GM19324 (cell line): ENCODE measurements around the gene ZMYND11.

Experiments
- ATAC-seq: cut with Tn5 transposase; IDR thresholded peaks from one replicate; pipeline ENCODE4 v1.9.1; 2021; ENCODE audit warnings: mild to moderate bottlenecking, moderate library complexity; ENCODE audit not compliant: unreplicated experiment, low FRiP score

The ZMYND11 gene

GRCh38 chr10:135132-135600, at the start of gene ZMYND11:
Gene ZMYND11 (plus strand): TSS chr10:135455. CDS start chr10:180013, 44,558 bp downstream.
- peak; percentile 64 for ATAC-seq

- ATAC-seq: no peak
Observed at GRCh38 chr10:86031-86430, 49.2 kb upstream of the ZMYND11 start.

- no peak for ATAC-seq
Observed at GRCh38 chr10:87177-88080, 47.8 kb upstream of the ZMYND11 start.

GRCh38 chr10:88253-88652, 47.0 kb upstream of the ZMYND11 start:
- no peak for ATAC-seq

GRCh38 chr10:89248-89647, 46.0 kb upstream of the ZMYND11 start:
- no peak for ATAC-seq

- ATAC-seq: no peak
Observed at GRCh38 chr10:90161-90560, 45.1 kb upstream of the ZMYND11 start.

GRCh38 chr10:91313-91712, 43.9 kb upstream of the ZMYND11 start:
- no peak for ATAC-seq

GRCh38 chr10:92153-92552, 43.1 kb upstream of the ZMYND11 start:
- no peak for ATAC-seq

- no peak for ATAC-seq
Observed at GRCh38 chr10:92846-93245, 42.4 kb upstream of the ZMYND11 start.

GRCh38 chr10:94613-95012, 40.6 kb upstream of the ZMYND11 start:
- ATAC-seq: no peak

GRCh38 chr10:95356-96115, 39.7 kb upstream of the ZMYND11 start:
- ATAC-seq: no peak

- no peak for ATAC-seq
Observed at GRCh38 chr10:96466-96865, 38.8 kb upstream of the ZMYND11 start.

GRCh38 chr10:104416-104815, 30.8 kb upstream of the ZMYND11 start:
- ATAC-seq: no peak

- ATAC-seq: no peak
Observed at GRCh38 chr10:104862-105565, 30.2 kb upstream of the ZMYND11 start.

- ATAC-seq: no peak
Observed at GRCh38 chr10:105806-106205, 29.4 kb upstream of the ZMYND11 start.

- ATAC-seq: no peak
Observed at GRCh38 chr10:106740-107139, 28.5 kb upstream of the ZMYND11 start.

- ATAC-seq: no peak
Observed at GRCh38 chr10:112246-112645, 23.0 kb upstream of the ZMYND11 start.

GRCh38 chr10:124874-125273, 10.4 kb upstream of the ZMYND11 start:
- no peak for ATAC-seq

- peak; percentile 82 for ATAC-seq
Observed at GRCh38 chr10:127612-128432, 7.4 kb upstream of the ZMYND11 start.

- ATAC-seq: no peak
Observed at GRCh38 chr10:129810-130209, 5.4 kb upstream of the ZMYND11 start.
